Nephron (organoid): Measurements from ENCODE around the gene TWF2.

ENCODE experiments used
- H3K27ac Mint-ChIP-seq, 3 experiments: 2 replicates each; pipeline ENCODE4 v1.8.0; 2020; ENCODE audit warnings: mixed read lengths in 3 of 3, mild to moderate bottlenecking in 2 of 3, moderate library complexity in 1 of 3
- H3K27me3 Mint-ChIP-seq: 2 replicates; pipeline ENCODE4 v1.8.0; 2021; ENCODE audit warnings: low read depth, mild to moderate bottlenecking, moderate library complexity, mixed read lengths
- H3K36me3 Mint-ChIP-seq: 2 replicates; pipeline ENCODE4 v1.8.0; 2020; ENCODE audit warnings: low read depth, mixed read lengths
- H3K4me1 Mint-ChIP-seq: 2 replicates; pipeline ENCODE4 v1.8.0; 2020; ENCODE audit warnings: mixed read lengths
- H3K4me3 Mint-ChIP-seq, 3 experiments: 2 replicates each; pipeline ENCODE4 v1.8.0; 2020; ENCODE audit warnings: mild to moderate bottlenecking in 3 of 3, mixed read lengths in 3 of 3, moderate library complexity in 2 of 3
- H3K9me3 Mint-ChIP-seq: 2 replicates; pipeline ENCODE4 v1.8.0; 2020; ENCODE audit warnings: mixed read lengths
- CTCF ChIP-seq, 3 experiments: fragments of 200-600 bp; sonication (generic); IDR thresholded peaks; one replicate each; pipeline ENCODE4 v1.5.0; 2021; ENCODE audit warnings: antibody characterized with exemption in 3 of 3; ENCODE audit not compliant: unreplicated experiment in 3 of 3

TWF2 gene

GRCh38 chr3:52203701-52204100 lies 35.3 kb downstream of the TWF2 start:
- H3K4me1 Mint-ChIP-seq, result peaks cover 22% of the 10 kb centered on the region
- H3K36me3 Mint-ChIP-seq, result peaks cover 83% of the 10 kb centered on the region
- H3K9me3 Mint-ChIP-seq, result no peaks in the 10 kb centered on the region
- no peak overlapping the region for H3K27ac Mint-ChIP-seq
- no peak for TF ChIP-seq CTCF (IDR thresholded peaks at IDR 0.05; ENCODE audit: unreplicated experiment in 3 of 3)
- H3K27me3 Mint-ChIP-seq, result peaks cover 3% of the 10 kb centered on the region
- H3K4me3 Mint-ChIP-seq, result no peak overlapping the region

- H3K36me3 Mint-ChIP-seq, result peaks cover 72% of the 10 kb centered on the region
- no peak overlapping the region for H3K27ac Mint-ChIP-seq
- H3K4me1 Mint-ChIP-seq, result peaks cover 27% of the 10 kb centered on the region
- TF ChIP-seq CTCF (IDR thresholded peaks at IDR 0.05; ENCODE audit: unreplicated experiment in 3 of 3), result no peak
- H3K27me3 Mint-ChIP-seq, result peaks cover 3% of the 10 kb centered on the region
- H3K4me3 Mint-ChIP-seq, result no peak overlapping the region
- H3K9me3 Mint-ChIP-seq, result no peaks in the 10 kb centered on the region
These were observed 36.4 kb downstream of the TWF2 start for GRCh38 chr3:52202384-52203077.

GRCh38 chr3:52200981-52201679 lies 37.8 kb downstream of the TWF2 start:
- no peak overlapping the region for H3K4me3 Mint-ChIP-seq
- H3K27me3 Mint-ChIP-seq, result peaks cover 3% of the 10 kb centered on the region
- H3K36me3 Mint-ChIP-seq, result peaks cover 58% of the 10 kb centered on the region
- H3K4me1 Mint-ChIP-seq, result peaks cover 32% of the 10 kb centered on the region
- no peaks in the 10 kb centered on the region for H3K9me3 Mint-ChIP-seq
- no peak overlapping the region for H3K27ac Mint-ChIP-seq
- no peak for TF ChIP-seq CTCF (IDR thresholded peaks at IDR 0.05; ENCODE audit: unreplicated experiment in 3 of 3)

DNA sequence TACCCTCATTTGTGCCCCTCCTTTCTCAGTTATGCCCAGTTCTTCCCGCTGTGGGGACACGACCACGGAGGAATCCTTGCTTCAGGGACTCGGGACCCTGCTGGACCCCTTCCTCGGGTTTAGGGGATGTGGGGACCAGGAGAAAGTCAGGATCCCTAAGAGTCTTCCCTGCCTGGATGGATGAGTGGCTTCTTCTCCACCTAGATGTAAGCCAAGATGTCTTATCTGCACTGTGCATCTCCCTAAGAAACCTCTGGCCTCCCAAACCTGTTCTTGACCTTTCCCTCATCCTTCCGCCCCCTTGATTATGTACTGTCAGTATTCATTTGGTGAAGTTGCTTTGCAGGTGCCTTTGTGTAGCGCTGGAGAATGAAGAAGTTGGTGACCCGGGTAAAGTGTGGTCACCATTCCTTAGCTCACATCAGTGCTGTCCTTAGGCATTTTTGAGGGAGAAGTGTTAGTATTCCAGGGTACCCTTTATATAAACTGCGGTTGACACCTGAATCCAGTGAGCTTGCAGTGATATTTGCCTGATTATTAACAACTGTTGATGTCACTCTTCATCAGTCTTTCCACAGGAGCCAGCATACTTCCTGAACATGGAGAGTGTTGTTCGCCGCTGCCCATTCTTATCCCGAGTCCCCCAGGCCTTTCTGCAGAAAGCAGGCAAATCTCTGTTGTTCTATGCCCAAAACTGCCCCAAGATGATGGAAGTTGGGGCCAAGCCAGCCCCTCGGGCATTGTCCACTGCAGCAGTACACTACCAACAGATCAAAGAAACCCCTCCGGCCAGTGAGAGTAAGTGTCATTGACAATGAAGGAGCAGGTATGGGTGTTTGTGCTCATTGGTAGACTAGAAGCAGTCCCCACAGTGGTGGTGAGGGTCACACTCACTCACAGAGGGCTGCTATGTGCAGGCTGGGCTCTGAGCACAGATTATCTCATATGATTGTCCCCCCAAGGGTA lies 40.0 kb downstream of the TWF2 start:
- TF ChIP-seq CTCF (IDR thresholded peaks at IDR 0.05; ENCODE audit: unreplicated experiment in 3 of 3), result no peak
- Mint-ChIP-seq H3K9me3 (no peaks in the 10 kb centered on the region), H3K4me1 (peaks cover 48% of the 10 kb centered on the region), H3K36me3 (peaks cover 38% of the 10 kb centered on the region), H3K27ac (peak overlapping the region; percentile 52 to 91 (median 84)), H3K4me3 (peak overlapping the region; percentile 98 to 99 (median 98)), H3K27me3 (peaks cover 3% of the 10 kb centered on the region)

DNA sequence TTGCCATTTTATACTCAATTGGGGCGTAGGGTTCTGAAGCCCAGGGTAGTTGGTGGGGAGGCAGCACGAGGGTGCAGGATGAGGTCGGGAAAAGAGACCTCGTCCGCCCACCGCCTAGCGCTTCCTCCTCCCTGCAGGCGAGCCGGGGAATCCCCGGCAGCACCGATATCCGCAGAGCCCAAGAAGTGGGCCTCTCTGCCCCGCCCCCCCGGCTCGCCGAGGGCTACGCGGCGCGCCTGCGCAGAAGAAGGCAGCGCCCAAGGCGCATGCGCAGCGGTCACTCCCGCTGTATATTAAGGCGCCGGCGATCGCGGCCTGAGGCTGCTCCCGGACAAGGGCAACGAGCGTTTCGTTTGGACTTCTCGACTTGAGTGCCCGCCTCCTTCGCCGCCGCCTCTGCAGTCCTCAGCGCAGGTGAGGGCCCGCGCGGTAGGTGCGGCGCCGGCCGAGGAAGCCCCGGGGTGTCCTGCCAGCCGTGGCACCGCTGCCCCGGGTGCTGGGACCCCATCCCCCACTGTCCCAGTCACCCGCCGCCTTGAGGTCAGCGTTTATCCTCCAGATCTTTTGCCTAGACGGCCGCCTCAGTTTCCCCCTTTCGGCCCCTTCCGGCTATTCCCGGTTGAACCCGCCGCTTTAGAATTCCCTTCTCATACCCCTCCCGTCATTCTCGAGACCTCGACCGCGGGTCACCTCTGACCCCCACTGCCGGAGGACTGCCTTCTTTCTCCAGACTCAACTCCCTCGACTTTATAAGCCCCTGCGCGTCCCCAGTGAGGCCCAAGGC lies 40.9 kb downstream of the TWF2 start, which contains the start of gene ALAS1:
ALAS1 (plus strand) TSS at position 319 of the 784 bp plus-strand sequence. CDS start 1,082 bp downstream, outside the sequence.
- H3K36me3 Mint-ChIP-seq, result peaks cover 29% of the 10 kb centered on the region
- H3K9me3 Mint-ChIP-seq, result no peaks in the 10 kb centered on the region
- peaks cover 3% of the 10 kb centered on the region for H3K27me3 Mint-ChIP-seq
- peaks cover 50% of the 10 kb centered on the region for H3K4me1 Mint-ChIP-seq
- peak; percentile 25 to 32 (median 26) for TF ChIP-seq CTCF (IDR thresholded peaks at IDR 0.05; ENCODE audit: unreplicated experiment in 3 of 3)
- peak within 1 kb of the TSS; percentile 92 to 98 (median 96) for H3K27ac Mint-ChIP-seq
- H3K4me3 Mint-ChIP-seq, result peak within 1 kb of the TSS; percentile 98 to 99 (median 98)
